NCI-H510A treated with DMSO at 0.1 percent for 48 hours (cell line): ENCODE data around the gene DFFA.
"Not testable (repeated sequence)": the region's sequence is repeated elsewhere in the genome, so short reads cannot be mapped to it uniquely, and the experiment has no call there.

Source experiments
- DNase-seq: peaks from one replicate; lab custom pipeline; 2025; lab: John Stamatoyannopoulos, UW

Gene DFFA

GRCh38 chr1:10506046-10506676 is 33.8 kb upstream of the DFFA start:
- not testable (repeated sequence) for DNase-seq

DNA sequence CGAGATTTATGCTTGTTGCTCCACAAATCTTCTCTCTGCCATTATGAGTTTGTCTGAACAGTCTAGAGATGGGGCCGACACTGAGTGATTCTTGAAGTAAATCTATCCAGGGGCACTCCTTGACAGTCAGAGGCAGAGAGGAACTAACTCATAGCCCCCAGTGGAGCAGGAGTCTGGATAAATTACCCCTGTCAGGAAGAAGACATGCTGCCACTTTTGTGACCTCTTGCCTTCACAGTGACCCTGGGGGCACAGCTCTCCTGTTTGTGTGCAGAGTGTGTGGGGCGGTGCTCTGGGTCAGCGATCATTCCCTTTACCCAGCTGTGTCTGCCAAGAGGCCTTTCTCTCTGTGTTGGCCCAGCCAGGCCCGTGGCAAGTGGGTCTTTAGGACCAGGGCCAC is 31.9 kb upstream of the DFFA start:
- DNase-seq, result no peak

DNA sequence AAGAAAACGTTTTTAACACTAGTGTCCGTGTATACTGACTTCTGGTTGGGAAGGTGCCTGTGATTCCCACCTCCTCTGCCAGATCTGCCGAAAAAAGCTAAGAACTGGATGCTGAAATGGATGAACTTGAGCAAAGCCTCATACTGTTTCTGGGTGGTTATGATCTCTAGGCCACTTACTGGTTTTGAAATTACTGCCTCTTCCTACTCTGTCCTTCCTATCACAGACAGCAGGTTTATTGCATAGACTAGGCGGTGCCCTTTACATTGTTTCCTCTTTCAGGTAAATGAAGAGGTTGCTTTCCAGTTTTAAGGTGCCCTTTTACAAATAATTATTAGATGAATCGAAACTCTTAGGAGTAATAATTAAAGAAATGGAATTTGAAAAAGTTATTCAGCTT is 29.9 kb upstream of the DFFA start:
- DNase-seq, result no peak

DNA sequence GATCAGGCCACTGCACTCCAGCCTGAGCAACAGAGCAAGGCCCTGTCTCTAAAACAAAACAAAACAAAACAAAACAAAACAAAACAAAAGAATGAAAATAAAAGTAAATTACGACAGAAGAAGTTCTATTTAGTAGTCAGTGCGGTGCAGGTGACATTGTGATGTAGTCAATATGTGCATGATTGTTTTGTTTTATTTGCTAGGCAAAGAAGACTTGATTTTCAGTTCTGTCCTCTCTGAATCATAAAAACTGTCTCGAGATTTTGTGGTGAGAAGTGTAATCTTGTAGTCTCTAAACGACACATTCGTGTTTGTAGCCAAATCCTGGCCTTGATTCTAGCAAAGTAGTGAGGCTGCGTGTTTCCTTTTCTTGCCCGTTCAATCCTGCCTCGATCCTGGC is 25.9 kb upstream of the DFFA start:
- DNase-seq, result no peak

GRCh38 chr1:10497109-10497508 is 24.8 kb upstream of the DFFA start:
- no peak for DNase-seq

DNA sequence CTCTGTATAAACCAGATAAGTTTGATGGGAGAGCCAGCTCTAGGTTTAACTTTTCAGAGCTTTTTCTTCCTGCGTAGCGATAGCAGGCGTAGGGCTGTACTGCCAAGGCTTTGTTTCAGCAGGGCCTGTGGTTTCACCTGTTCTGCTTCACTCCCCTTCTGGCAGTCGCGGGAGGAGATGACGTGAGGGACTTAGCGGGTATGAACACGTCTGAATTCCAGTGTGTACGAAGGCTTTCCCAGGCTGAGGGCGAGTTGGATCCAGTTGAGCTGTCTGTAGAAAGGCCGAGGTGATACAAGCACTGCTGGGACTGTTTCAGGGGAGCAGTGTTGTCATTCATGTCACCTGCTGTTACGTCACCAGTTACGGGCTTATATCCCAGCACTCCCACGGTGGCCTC is 23.6 kb upstream of the DFFA start:
- DNase-seq, result no peak

DNA sequence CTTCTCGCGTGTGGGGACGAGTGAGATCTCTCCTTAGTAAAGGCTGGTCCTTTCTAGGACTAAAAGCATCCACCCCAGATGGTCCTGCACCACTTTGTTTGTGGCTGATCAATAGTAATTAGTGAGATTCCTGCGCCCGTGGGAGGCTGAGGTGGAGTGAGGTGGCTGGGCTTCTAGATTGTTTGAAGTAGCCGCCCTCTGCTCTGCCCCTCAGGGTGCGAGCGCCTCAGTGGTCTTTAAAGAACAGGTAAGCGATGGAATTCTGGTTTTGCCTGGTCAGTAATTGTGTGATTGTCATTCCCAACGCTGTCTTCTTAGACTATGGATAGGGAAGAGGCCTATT is 23.1 kb upstream of the DFFA start:
- DNase-seq, result no peak

GRCh38 chr1:10494754-10495474 is 22.6 kb upstream of the DFFA start:
- DNase-seq, result peak; percentile 99

DNA sequence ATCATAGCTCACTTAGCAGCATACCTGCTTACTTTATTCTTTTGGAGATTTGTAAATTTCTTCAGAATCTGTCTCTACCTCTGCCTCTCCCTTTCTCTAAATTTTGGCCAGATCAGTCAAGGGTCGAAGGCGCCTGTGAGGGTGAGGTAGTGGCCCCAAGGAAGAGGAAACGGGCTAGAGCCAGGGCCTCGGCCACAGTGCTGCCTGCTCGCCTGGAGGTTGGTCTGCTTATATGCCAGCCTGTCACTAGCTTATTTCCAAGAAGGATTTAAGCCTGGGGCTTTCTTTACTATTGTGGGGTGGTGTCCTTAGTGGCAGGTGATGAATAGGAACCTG is 22.1 kb upstream of the DFFA start:
- no peak for DNase-seq

DNA sequence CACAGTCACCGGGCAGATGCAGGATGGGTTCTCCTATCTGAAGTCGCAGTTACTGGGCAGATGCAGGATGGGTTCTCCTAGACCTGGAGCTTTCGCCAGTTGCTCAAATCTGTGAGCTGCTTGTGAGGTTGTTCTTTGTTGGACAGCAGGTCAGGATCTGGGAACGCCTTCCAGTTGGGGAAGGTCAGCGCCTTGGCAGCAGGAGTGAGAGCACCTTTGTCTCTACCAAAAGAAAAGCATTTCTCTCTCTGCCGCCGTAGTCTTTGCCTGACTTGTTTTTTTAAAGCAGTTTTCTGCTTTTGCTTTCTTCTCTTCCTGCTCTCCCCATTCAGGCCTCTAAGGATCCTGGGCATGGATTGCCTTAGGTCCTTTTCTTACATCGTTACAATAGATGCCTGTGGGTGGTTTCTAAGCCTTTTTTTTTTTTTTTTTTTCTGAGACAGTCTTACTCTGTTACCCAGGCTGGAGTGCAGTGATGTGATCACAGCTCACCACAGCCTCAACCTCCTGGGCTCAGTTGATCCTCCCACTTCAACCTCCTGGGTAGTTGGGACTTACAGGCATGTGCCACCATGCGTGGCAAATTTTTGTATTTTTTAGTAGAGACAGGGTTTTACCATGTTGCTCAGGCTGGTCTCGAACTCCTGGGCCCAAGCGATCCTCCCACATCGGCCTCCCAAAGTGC is 18.1 kb upstream of the DFFA start:
- DNase-seq, result no peak

DNA sequence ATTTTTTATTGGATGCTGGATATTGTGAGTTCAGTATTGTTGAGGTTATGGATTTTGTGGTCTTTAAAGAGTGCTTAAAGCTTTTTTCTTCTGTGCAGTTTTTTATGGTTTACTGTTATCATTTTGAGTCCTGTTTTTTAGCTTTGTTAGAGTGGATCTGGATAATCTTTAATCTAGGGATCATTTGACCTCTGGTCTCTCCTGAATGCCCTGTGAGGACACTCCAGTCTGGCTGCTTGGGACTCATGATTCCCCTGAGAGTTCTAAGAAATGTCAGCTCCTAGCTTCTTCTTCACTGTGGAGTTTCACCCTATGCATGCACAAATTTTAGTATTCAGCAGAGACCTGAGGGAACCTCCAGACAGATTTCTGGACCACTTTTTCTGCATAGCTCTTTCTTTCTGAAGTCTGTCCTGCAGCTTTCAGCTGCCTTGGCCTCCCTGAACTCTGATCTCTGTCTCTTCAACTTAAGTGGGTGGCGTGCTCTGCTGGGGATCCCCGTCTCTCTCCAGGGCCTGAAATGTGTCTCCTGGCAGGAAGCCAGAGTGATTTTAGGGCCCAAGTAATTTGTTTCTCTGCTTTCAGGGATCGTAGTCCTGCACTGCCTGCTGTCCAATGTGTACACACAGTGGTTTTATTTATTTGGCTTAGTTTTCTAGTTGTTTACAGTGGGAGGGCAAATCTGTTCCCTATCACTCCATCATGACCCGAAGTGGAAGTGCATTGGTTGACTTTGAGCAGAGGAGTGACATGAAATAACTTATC is 17.1 kb upstream of the DFFA start:
- DNase-seq, result no peak

- no peak for DNase-seq
Observed at GRCh38 chr1:10484521-10484920, 12.2 kb upstream of the DFFA start.

- DNase-seq, result no peak
Observed at GRCh38 chr1:10480614-10481013, 8.3 kb upstream of the DFFA start.

DNA sequence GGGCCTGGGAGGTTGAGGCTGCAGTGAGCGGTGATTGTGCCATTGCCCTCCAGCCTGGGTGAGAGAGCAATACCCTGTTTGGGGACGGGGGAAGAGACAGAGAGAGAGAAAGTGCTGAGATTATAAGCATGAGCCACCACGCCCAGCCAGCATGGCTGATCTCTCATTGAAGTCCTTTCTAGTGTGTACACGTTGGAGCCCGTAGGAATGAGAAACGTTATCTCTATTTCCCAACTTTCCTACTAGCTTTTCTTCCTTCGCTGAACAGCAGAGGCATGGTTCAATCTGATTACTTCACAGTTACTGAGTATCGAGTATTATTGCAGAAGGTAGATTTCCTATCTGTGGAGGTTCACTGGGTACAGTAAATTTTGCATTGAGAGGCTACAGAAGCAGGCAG is 7.0 kb upstream of the DFFA start:
- DNase-seq, result no peak

DNA sequence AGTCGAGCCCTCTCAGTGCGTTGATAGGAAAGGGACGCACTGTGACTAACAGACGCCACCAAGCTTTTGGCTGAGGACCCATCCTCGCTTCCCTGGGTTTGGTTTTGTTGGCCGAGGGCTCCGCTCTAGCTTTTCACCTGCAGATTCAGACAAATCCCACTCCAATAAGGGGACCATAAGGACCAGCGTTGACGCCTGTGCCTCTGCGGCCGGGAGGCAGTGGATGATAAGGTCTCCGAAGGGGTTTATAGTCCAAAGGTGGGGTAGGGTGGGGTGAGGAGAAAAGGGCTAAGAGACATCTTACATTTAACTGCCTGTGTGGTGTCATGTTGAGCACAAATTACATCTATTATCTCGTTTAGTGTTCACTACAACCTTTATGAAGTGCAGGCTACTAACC is 3.2 kb upstream of the DFFA start:
- no peak for DNase-seq

- peak; percentile 99 for DNase-seq
Observed at GRCh38 chr1:10474613-10475507, 2.5 kb upstream of the DFFA start, which contains the start of gene PEX14. TSS of gene PEX14 (plus strand) at chr1:10474950. CDS start at chr1:10474967, 17 bp downstream.

DNA sequence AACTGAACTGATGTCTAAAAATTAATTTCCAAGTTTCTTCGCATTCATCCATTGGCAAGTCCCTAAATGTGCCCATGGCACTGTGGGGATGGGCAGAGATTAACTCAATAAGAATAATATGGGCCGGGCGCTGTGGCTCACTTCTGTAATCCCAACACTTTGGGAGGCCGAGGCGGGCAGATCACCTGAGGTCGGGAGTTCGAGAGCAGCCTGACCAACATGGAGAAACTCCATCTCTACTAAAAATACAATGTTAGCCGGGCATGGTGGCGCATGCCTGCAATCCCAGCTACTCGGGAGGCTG is 1.9 kb upstream of the DFFA start:
- DNase-seq, result not testable (repeated sequence)

GRCh38 chr1:10473145-10473765 is 926 bp upstream of the DFFA start:
- no peak for DNase-seq

GRCh38 chr1:10471411-10472219 is 714 bp downstream of the DFFA start:
- no peak for DNase-seq

DNA sequence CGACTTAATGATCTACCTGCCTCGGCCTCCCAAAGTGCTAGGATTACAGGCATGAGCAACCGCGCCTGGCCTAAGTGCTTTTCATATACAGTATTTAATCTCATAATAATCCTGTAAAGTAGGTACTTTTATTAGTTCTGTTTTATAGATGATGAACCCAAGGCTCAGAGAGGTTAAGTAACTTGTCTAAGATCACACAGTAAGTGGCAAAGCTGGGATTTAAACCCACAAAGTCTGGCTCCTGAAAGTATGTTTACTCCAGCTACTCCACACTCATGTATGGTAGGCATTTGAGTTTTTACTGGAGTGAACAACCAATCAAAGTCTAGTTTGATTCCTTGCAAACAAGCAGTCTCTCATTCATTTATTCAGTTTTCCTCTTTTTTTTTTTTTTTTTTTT is 2.3 kb downstream of the DFFA start:
- DNase-seq, result no peak

- DNase-seq, result no peak
Observed at GRCh38 chr1:10467078-10467477, 5.3 kb downstream of the DFFA start.
